Measurements from ENCODE around the gene GUCD1.

GUCD1 gene

GRCh38 chr22:24529898-24530297, 25.0 kb downstream of the GUCD1 start:
- no peak for DNase-seq (ENCODE audit: low read depth in 2 of 2)

GRCh38 chr22:24526191-24526590, 28.7 kb downstream of the GUCD1 start:
- no peak for DNase-seq (ENCODE audit: low read depth in 2 of 2)

GRCh38 chr22:24525416-24526037, 29.4 kb downstream of the GUCD1 start:
- DNase-seq (ENCODE audit: low read depth in 2 of 2), result no peak

GRCh38 chr22:24523873-24524272, 31.1 kb downstream of the GUCD1 start:
- no peak for DNase-seq (ENCODE audit: low read depth in 2 of 2)

- no peak for DNase-seq (ENCODE audit: low read depth in 2 of 2)
Observed at GRCh38 chr22:24521791-24522245, 33.1 kb downstream of the GUCD1 start.

- DNase-seq (ENCODE audit: low read depth in 2 of 2), result no peak
Observed at GRCh38 chr22:24519496-24519895, 35.4 kb downstream of the GUCD1 start.

GRCh38 chr22:24518771-24519485, 36.0 kb downstream of the GUCD1 start:
- DNase-seq (ENCODE audit: low read depth in 2 of 2), result no peak

- no peak for DNase-seq (ENCODE audit: low read depth in 2 of 2)
Observed at GRCh38 chr22:24518228-24518627, 36.7 kb downstream of the GUCD1 start.

GRCh38 chr22:24517446-24517845, 37.5 kb downstream of the GUCD1 start:
- no peak for DNase-seq (ENCODE audit: low read depth in 2 of 2)

GRCh38 chr22:24516301-24516737, 38.6 kb downstream of the GUCD1 start:
- peak; percentile 70 to 71 for DNase-seq (ENCODE audit: low read depth in 2 of 2)

GRCh38 chr22:24515027-24515338, 40.0 kb downstream of the GUCD1 start:
- no peak for DNase-seq (ENCODE audit: low read depth in 2 of 2)

GRCh38 chr22:24514241-24515026, 40.5 kb downstream of the GUCD1 start:
- DNase-seq (ENCODE audit: low read depth in 2 of 2), result no peak

GRCh38 chr22:24513378-24514240, 41.3 kb downstream of the GUCD1 start:
- DNase-seq (ENCODE audit: low read depth in 2 of 2), result no peak

- no peak for DNase-seq (ENCODE audit: low read depth in 2 of 2)
Observed at GRCh38 chr22:24512043-24512442, 42.9 kb downstream of the GUCD1 start.

- no peak for DNase-seq (ENCODE audit: low read depth in 2 of 2)
Observed at GRCh38 chr22:24510637-24511625, 44.0 kb downstream of the GUCD1 start.

GRCh38 chr22:24507716-24508115, 47.2 kb downstream of the GUCD1 start:
- DNase-seq (ENCODE audit: low read depth in 2 of 2), result no peak

GRCh38 chr22:24506802-24507438, 48.0 kb downstream of the GUCD1 start:
- no peak for DNase-seq (ENCODE audit: low read depth in 2 of 2)

GRCh38 chr22:24504956-24505736, 49.8 kb downstream of the GUCD1 start:
- no peak for DNase-seq (ENCODE audit: low read depth in 2 of 2)

- DNase-seq (ENCODE audit: low read depth in 2 of 2), result no peak
Observed at GRCh38 chr22:24504540-24504939, 50.4 kb downstream of the GUCD1 start.

Measured in fibroblast of skin of left biceps (primary cell).